T47D (cell line): ENCODE measurements around the gene KIR2DL3.
"Not testable (repeated sequence)": the region's sequence is repeated elsewhere in the genome, so short reads cannot be mapped to it uniquely, and the experiment has no call there.

Source experiments
- DNase-seq, 2 experiments: peaks; one replicate each; pipeline versions ENCODE4 v3.0.0 to v3.0.0-alpha.2; 2011 to 2012; ENCODE audit warnings: low read depth in 1 of 2, low spot score in 1 of 2
- JUND ChIP-seq: IDR thresholded peaks from 2 replicates; pipeline ENCODE4 v1.6.1; 2012; ENCODE audit warnings: low read depth
- in situ Hi-C: cut with HindIII; loops from 2 replicates; pipeline ENCODE4 v1.10.0; 2016; ENCODE audit warnings: low sequenced_read_pairs, low pct_unique_long_range_greater_than_20kb

KIR2DL3 gene

DNA sequence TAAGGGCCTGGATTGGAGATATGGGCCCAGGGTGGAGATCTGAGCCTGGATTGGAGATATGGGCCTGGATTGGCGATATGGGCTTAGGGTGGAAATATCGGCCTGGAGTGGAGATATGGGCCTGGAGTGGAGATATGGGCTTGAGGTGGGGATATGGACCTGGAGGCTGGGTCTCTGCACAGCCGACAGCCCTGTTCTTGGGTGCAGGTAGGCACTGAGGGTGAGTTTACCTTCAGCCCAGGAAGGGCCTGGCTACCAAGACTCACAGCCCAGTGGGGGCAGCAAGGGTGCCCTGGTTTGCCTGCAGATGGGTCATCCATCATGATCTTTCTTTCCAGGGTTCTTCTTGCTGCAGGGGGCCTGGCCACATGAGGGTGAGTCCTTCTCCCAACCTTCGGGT lies 32.2 kb downstream of the KIR2DL3 start:
- DNase-seq, in situ Hi-C loops: not testable (repeated sequence)

DNA sequence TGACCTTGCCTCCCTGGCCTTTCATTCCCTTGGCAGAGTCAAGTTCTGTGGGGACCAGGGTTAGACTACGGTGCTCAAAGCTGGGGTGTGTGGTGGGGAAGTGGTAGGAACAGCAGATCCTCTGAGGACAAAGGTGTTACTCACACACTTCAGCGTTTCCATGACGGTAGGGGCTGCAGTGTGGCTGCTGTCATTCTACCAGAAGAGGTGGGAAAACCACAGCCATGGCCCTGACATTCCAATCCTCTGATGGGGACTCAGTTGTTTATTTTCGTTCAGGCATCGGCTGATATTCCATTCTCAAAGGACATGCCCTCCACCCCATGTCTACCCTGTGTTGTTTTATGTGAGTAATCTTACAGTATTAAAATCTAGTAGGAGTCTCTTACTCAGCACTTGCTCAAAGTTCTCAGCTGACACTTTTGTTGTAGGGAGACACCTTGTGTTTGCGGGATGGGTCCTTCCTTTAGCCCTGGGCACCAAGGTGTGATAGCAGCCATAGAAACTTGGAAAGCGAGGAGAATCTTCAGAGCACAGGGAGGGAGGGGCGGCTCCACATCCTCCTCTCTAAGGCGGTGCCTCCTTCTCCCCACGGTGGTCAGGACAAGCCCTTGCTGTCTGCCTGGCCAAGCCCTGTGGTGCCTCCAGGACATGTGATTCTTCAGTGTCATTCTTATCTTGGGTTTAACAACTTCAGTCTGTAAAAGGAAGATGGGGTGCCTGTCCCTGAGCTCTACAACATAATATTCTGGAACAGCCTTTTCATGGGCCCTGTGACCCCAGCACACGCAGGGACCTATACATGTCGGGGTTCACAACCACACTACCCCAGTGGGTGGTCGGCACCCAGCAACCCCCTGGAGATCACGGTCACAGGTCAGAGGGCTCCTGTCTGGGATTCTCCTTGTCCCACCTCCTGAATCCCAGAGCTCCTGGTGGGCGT lies 33.0 kb downstream of the KIR2DL3 start:
- DNase-seq, in situ Hi-C loops: not testable (repeated sequence)

DNA sequence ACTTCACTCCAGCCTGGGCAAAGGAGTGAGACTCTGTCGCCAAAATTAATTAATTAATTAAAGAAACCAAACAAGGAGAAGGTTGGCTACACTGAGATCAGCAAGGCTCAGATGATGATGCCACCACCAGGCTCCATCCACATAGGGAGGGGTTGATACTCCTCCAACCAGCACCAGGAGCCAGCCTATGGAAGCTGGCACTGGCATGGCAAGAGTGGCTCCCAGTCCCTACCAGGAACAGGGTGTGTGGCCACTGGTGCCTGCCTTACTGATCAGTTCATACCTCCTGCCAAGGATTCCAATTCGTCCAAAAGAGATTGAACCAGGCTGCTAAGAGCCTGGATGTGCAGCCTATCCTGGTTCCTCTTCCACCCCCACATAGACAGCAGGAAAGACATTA lies 34.4 kb downstream of the KIR2DL3 start:
- in situ Hi-C loops, DNase-seq: not testable (repeated sequence)

DNA sequence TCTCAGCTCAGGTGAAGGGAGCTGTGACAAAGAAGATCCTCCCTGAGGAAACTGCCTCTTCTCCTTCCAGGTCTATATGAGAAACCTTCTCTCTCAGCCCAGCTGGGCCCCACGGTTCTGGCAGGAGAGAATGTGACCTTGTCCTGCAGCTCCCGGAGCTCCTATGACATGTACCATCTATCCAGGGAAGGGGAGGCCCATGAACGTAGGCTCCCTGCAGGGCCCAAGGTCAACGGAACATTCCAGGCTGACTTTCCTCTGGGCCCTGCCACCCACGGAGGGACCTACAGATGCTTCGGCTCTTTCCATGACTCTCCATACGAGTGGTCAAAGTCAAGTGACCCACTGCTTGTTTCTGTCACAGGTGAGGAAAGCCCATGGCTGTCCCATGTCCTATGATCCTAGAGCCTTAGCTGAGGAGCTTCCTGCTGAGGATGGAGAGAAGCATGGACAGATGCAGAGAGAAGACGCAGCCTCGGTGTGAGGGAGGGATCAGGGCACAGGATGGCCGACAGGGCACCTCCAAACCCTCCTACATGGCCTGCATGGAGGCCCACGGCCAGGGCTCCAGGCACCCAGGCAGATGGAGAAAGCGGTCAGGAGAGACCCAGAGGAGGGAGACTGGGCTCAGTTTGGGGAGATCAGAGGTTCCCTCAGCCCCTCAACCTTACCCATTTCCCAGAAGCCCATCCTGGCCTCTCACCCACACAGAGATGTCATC lies 36.9 kb downstream of the KIR2DL3 start:
- in situ Hi-C loops, DNase-seq: not testable (repeated sequence)

DNA sequence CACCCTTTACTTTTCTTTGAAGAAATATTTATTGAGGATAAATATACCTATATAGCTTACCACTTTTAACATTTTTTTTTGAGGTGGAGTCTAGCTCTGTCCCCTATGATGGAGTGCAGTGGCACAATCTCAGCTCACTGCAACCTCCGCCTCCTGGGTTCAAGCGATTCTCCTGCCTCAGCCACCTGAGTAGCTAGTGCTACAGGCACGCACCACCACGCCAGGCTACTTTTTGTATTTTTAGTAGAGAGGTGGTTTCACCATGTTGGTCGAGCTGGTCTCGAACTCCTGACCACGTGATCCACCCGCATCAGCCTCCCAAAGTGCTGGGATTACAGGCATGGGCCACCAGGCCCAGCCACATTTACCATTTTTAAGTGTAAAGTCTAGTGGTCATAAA lies 37.5 kb downstream of the KIR2DL3 start:
- DNase-seq, in situ Hi-C loops: not testable (repeated sequence)

DNA sequence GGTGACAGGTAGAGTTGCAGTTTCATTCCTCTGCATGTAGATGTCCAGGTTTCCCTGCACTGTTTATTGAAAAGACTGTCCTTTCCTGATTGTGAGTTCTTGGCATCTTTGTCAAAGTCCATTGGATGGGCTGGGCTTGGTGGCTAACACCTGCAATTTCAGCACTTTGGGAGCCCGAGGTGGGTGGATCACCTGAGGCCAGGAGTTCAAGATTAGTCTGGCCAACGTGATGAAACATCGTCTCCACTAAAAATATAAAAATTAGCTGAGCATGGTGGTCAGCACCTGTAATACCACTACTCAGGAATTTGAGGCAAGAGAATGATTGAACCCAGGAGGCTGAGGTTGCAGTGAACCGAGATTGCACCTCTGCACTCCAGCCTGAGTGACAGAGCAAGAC lies 39.5 kb downstream of the KIR2DL3 start:
- DNase-seq, in situ Hi-C loops: not testable (repeated sequence)

DNA sequence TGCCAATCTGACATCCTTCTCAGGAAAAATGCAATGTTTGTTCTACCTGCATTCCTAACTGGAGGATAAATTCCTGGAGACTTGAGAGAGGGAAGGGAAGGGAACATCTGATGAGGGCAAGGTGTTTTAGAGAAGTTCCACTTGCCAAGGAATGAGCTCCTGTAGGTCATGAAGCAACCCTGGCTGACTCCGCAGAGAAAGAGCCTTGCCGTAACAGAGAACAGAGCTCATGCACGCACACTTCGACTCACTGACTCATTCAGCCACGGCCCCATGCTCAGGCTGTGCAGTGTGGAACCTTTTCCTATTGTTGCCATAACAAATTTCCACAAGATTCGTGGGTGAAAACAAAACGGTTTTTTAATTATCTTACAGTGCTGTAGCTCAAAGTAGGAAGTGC lies 40.6 kb downstream of the KIR2DL3 start:
- in situ Hi-C loops, DNase-seq: not testable (repeated sequence)

DNA sequence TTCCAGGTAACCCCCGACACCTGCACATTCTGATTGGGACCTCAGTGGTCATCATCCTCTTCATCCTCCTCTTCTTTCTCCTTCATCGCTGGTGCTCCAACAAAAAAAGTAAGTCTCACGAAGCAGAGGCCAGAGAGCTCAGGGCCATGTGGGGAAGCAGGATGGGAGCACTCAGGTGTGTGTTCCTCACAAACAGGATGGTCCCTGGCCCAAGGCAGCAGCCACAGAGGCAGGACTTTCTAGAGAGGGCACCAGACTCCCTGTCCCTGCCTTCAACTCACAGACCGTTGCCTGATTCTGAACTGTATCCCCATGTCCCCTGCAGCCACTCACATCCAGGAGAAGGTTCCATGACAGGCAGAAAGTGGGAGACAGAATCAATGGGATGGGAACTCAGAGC lies 44.6 kb downstream of the KIR2DL3 start:
- DNase-seq, in situ Hi-C loops: not testable (repeated sequence)

DNA sequence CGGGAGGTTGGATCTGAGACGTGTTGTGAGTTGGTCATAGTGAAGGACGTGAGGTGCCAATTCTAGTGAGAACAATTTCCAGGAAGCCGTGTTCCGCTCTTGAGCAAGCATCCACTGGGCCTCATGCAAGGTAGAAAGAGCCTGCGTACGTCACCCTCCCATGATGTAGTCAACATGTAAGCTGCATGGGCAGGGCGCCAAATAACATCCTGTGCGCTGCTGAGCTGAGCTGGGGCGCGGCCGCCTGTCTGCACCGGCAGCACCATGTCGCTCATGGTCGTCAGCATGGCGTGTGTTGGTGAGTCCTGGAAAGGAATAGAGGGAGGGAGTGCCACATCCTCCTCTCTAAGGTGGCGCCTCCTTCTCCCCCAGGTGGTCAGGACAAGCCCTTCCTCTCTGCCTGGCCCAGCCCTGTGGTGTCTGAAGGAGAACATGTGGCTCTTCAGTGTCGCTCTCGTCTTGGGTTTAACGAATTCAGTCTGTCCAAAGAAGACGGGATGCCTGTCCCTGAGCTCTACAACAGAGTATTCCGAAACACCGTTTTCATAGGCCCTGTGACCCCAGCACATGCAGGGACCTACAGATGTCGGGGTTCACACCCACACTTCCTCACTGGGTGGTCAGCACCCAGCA lies 47.9 kb downstream of the KIR2DL3 start:
- DNase-seq, in situ Hi-C loops: not testable (repeated sequence)

DNA sequence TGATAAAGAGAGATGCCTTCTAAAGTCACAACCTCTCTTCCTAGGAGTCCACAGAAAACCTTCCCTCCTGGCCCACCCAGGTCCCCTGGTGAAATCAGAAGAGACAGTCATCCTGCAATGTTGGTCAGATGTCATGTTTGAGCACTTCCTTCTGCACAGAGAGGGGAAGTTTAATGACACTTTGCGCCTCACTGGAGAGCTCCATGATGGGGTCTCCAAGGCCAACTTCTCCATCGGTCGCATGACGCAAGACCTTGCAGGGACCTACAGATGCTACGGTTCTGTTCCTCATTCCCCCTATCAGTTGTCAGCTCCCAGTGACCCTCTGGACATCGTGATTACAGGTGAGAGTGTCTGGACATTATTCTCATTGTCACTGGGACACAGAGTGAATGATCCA lies 49.8 kb downstream of the KIR2DL3 start:
- DNase-seq, in situ Hi-C loops: not testable (repeated sequence)

DNA sequence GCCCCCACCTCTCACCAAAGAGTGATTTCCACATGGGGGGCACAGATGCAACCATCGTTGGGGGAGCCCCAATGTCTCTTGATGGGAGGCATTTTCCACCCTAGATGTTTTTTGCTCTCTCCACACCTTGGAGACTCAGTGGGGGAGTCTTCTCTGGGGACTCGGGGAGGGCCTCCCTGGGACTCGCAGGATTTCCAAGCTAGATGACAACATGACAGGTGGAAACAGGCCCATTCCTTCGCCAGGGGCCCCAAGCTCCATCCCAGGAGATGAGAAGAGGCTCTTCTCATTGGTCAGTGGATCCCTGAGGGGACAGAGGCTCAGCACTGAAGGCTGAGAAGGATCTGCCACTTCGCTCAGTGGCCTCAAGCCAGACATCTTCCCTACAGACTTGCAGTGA lies 52.4 kb downstream of the KIR2DL3 start:
- DNase-seq = no peak
- no peak for TF ChIP-seq JUND
- in situ Hi-C loops = no loop called here

DNA sequence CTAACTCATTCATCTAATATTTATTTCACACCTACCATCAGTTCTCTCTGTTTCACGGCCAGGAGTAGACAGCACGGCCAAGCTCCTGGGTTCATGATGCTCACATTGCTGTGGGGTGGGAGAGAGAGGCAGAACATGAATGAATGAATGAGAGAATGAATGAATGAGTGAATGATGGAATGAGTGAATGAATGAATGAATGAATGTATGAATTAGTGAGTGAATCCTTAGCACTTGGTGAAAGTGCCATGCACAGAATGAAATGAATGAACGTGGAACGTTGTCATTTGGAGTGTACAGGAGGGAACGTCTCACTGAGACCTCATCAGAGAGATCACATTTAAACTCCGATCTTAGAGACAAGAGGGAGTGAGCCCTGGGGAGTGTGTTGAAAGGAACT lies 53.2 kb downstream of the KIR2DL3 start:
- in situ Hi-C loops = no loop called here
- DNase-seq = no peak
- no peak for TF ChIP-seq JUND

DNA sequence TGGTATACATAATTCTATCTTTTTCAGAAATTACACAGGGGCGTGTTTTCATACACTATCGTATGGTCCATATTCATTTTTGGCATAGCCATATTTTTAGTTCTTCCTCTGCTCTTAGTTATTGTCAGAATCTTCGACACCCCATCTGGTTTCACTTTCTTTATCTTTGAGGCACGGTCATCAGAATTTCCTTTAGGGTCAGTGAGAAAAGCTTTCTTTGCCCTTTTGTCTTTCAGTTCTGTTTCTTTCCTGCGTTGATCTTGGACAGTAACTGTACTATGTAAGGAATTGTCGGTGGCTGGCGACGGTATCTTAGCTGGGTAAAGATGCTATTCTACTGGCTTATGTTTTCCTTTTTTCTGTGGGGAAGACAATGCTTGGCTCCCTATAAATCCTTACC lies 54.5 kb downstream of the KIR2DL3 start:
- in situ Hi-C loops = no loop called here
- no peak for TF ChIP-seq JUND
- no peak for DNase-seq
